Activated CD4-positive, alpha-beta T cell treated with anti-CD3 and anti-CD28 coated beads, Interleukin-2, amount 50 U/mL, for 48 hours (primary cell): ENCODE measurements around the gene CNPY1.

Experiments
- DNase-seq, 2 experiments: peaks; one replicate each; pipeline ENCODE4 v3.0.0-alpha.2; 2020

The CNPY1 gene

DNA sequence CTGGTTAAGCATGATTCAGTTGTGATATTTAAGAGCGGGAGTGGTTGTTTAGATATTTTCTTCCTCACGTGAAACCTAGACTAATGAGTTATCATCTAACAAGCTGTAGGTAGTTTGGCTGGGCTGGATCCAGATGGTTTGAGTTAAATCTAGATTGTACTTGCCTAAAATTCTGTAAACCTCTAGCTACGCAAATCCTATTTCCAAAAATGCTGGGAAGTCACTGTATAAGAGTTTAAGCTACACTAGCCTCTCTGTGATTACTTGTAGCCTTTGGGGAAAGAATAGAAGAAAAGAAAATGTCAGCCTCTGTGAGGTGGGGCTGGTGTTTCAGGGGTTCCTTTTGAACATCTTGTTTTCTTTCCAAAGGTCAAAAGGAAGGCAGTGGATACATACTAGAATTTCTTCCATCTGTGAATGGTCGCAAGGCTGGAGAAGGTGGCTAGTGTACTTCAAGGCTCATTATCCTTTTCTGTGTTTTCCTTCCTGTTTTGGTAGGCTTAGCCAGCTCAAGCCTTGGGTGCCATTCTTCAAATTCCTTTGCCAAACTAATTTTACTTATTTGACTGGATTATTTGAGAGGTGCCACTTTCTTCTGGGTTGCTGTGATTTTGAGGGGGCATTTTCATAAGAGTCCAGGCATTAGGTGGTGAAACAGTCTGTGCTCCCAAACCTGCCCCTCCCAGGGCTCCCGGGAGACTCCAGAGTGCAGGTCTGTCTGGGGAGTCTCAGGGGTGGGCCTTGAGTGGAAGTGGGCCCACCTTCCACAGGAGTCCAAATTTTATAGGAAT is 93.7 kb downstream of the CNPY1 start:
- no peak for DNase-seq

GRCh38 chr7:155451840-155452239 is 94.5 kb downstream of the CNPY1 start:
- no peak for DNase-seq
